Measurements from ENCODE around the gene RPS21. TPM values are rescaled to one million over a fixed set of nuclear protein-coding genes. Genes with fewer than 3 reads are reported as not detected.

Gene RPS21
- total and polyA plus RNA-seq, 9 of the 15 experiments (the other 6 are each of a cell fraction or from before 2014, with no cell fraction given), result 1,380 to 5,647 (median 3,091) TPM

GRCh38 chr20:62405981-62406513, 19.1 kb downstream of the RPS21 start:
- H3K4me2 ChIP-seq (ENCODE audit: insufficient read depth, low read length), result peak overlapping the region; percentile 70
- 53% methylated on average over 8 of the region's 10 CpGs for WGBS (ENCODE audit: insufficient coverage, low coverage, missing lambda C conversion rate)
- no peak for ATAC-seq
- 0 out of 2 replicates have a peak, but pooled peaks cover 8% of the 10 kb centered on the region for H4K20me1 ChIP-seq (replicated peaks; ENCODE audit: control insufficient read depth, insufficient read depth, low read length)
- no peak for FAIRE-seq
- peak in 1 of 4 experiments; percentile 41 for DNase-seq (ENCODE audit: extremely low read depth in 1 of 4, low spot score in 3 of 4)
- peaks cover 9% of the 10 kb centered on the region; the same call in 1 of the 3 replicates for H3K36me3 ChIP-seq (ENCODE audit: control insufficient read depth, insufficient read depth, low read length)
- CTCF ChIA-PET (ENCODE audit: low intra/inter-chr PET ratio), result interaction anchor here (0.7 kb wide), 1 partner anchor 106 kb away, joined by 3 read pairs; no protein-coding TSS in a partner anchor
- no peak overlapping the region; the same call in 2 of the 3 replicates for H3K27ac ChIP-seq (ENCODE audit: extremely low read depth, low read depth, low read length)
- no peaks in the 10 kb centered on the region for H3K9me3 ChIP-seq (replicated peaks; ENCODE audit: control insufficient read depth, insufficient read depth, low read depth, low read length)
- peak overlapping the region; percentile 58 for H3K4me3 ChIP-seq
- peaks cover 4% of the 10 kb centered on the region for H3K9me1 ChIP-seq (ENCODE audit: control insufficient read depth, insufficient read depth, low read length)
- POLR2A ChIA-PET, result no interaction called here
- no peaks in the 10 kb centered on the region for H3K27me3 ChIP-seq (ENCODE audit: control insufficient read depth in 2 of 2, insufficient read depth in 2 of 2, low read length in 2 of 2)
- no TSS peak for BruUV-seq (replicated peaks)
- peaks cover 17 to 90% of the 10 kb centered on the region in 2 experiments for H3K4me1 ChIP-seq (replicated peaks in 1 of 2; ENCODE audit: control insufficient read depth in 2 of 2, insufficient read depth in 2 of 2, low read length in 2 of 2)
- in situ Hi-C loops (cut with MboI), result no loop called here
- intact Hi-C loops (cut with micrococcal nuclease), result loop anchor here (5.0 kb wide), 1 partner anchor 81 kb away; no protein-coding TSS in a partner anchor
- TF ChIP-seq ZBTB26 (CRISPR knock-in tag; IDR thresholded peaks at IDR 0.05) (no peak), RBFOX2 (IDR thresholded peaks at IDR 0.05; ENCODE audit: low read depth, low read length) (0 out of 2 replicates have a peak, but pooled peaks have one; percentile 36)
- no peak overlapping the region for H2AFZ ChIP-seq (ENCODE audit: low read depth, low read length)
- H3K9ac ChIP-seq (ENCODE audit: insufficient read depth in 1 of 2, low read depth in 2 of 2, low read length in 2 of 2), result peak overlapping the region; percentile 63 to 94
- H3K79me2 ChIP-seq (ENCODE audit: control insufficient read depth, insufficient read depth, low read length), result peaks cover 14% of the 10 kb centered on the region
